Smooth muscle cell of the coronary artery (primary cell): Measurements from ENCODE around the gene DLX4. TPM values are rescaled to one million over a fixed set of nuclear protein-coding genes. Genes with fewer than 3 reads are reported as not detected.

Experiments used
- total RNA-seq: library from RNA; depleted of rRNA; stranded (reverse); fragments of >200 nt; gene quantifications from 2 replicates; pipeline ENCODE4 v1.2.3, GENCODE V29; 2014; ENCODE audit warnings: low replicate concordance

The DLX4 gene
- total RNA-seq = not detected in 2 replicates

DNA sequence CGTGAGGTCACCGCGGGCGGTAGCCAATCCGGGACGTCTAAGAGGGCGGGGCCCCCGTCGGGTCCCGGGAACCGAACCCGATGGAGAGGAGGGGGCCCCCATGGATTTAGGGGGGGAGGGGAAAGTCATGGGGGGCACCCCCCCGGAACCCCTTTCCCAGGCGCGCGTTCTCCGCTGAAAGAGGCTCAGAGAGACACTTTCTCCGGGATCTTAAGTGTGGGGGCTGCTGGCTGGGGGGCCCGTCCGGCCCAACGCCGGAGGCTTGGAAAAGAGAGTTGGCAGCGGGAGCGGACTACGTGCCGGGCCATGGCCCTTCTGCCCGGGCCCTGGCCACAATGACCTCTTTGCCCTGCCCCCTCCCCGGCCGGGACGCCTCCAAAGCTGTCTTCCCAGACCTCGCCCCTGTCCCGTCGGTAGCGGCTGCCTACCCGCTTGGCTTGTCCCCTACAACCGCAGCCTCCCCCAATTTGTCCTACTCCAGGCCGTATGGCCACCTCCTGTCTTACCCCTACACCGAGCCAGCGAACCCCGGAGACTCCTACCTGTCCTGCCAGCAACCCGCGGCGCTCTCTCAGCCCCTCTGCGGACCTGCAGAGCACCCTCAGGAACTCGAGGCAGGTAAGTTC lies at the start of gene DLX4:
TSS of gene DLX4 (plus strand) at position 57 of the 626 bp plus-strand sequence. CDS start at position 336, 279 bp downstream.

DNA sequence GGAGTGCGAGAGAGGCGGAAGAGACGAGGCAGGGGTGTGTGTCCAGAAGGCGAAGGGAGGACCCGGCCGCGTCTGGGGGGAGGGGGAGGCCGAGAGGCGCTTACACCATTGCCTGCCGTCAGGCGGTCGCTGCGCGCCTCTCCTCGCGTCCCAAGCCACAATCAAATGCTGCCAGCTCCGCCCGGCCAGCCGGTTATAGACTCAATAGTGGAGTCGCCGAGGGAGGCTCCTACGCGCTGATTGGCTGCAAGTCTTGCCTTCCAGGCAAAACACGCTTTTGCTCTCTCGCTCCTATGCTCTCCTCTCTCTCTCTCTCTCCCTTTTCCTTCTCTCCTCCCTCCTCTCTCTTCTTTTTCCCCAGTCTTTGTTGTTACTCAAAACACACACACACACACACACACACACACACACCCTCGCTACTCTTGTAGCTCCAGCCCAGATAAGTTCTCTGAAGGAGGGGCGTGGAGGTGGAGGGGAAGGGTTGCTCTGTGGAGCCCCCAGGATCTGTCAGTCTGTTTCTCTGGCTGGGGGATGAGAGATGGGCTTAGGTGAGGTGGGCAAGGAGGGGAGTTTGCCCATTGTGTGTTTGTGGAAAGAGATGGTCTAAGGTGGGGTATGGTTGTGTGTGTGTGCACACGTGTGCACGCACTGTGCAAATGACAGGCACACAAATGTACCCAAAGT lies 26.2 kb downstream of the DLX4 start, which contains the start of gene DLX3:
TSS of gene DLX3 (minus strand) at position 170 of the 684 bp plus-strand sequence. CDS start 226 bp downstream, outside the sequence.

Other genes starting within 250 kb of the DLX4 start
- gene FAM117A, start 205.1 kb upstream of the DLX4 start, total RNA-seq = 2.1 TPM in 2 replicates
- gene KAT7, start 180.5 kb upstream of the DLX4 start, total RNA-seq = 15.1 and 21.4 TPM in 2 replicates
- not detected in 2 replicates for gene TAC4, start 121.1 kb upstream of the DLX4 start, total RNA-seq
- gene DLX3, start 26.0 kb downstream of the DLX4 start, total RNA-seq = not detected in 2 replicates
- gene ITGA3, start 86.9 kb downstream of the DLX4 start, total RNA-seq = 38.4 and 269 TPM in 2 replicates
- gene PDK2, start 126.2 kb downstream of the DLX4 start, total RNA-seq = 18.3 and 42.1 TPM in 2 replicates
- 0.35 and 2.2 TPM in 2 replicates for gene SAMD14, start 161.0 kb downstream of the DLX4 start, total RNA-seq
- 40.7 and 54.1 TPM in 2 replicates for gene PPP1R9B, start 181.5 kb downstream of the DLX4 start, total RNA-seq
- gene SGCA, start 196.8 kb downstream of the DLX4 start, total RNA-seq = 1.8 and 8.4 TPM in 2 replicates
- gene COL1A1, start 232.4 kb downstream of the DLX4 start, total RNA-seq = 1,618 and 2,280 TPM in 2 replicates